Psoas muscle (tissue), 8 donors: ENCODE data around the gene B4GALT7. TPM values are rescaled to one million over a fixed set of nuclear protein-coding genes. Genes with fewer than 3 reads are reported as not detected.

Experiments
- ATAC-seq, 4 donors: fragments of 200-7000 bp; cut with Tn5 transposase; one replicate each; pipeline ENCODE4 v1.9.1; 2020; ENCODE audit warnings: moderate library complexity in 3 of 4, mild to moderate bottlenecking in 2 of 4
- DNase-seq, 2 donors: peaks; one replicate each; pipeline ENCODE4 v3.0.0-alpha.2; 2020
- H3K27ac ChIP-seq: fragments of 200-600 bp; one replicate; pipeline ENCODE4 v1.8.0; 2022
- H3K27me3 ChIP-seq, 3 donors: fragments of 200-600 bp in 1 of 3; one replicate each; pipeline versions ENCODE4 v1.6.1 to v1.8.0; 2013 to 2022; ENCODE audit warnings: low read length in 2 of 3, mild to moderate bottlenecking in 2 of 3, moderate library complexity in 1 of 3; ENCODE audit not compliant: insufficient read depth in 3 of 3
- H3K36me3 ChIP-seq, 2 donors: fragments of 200-600 bp in 1 of 2; one replicate each; pipeline versions ENCODE4 v1.6.1 to v1.8.0; 2013 to 2022; ENCODE audit warnings: low read depth in 1 of 2, mild to moderate bottlenecking in 1 of 2, moderate library complexity in 1 of 2; ENCODE audit not compliant: insufficient read depth in 1 of 2
- H3K4me1 ChIP-seq: fragments of 200-600 bp; one replicate; pipeline ENCODE4 v1.8.0; 2022
- H3K4me3 ChIP-seq: fragments of 200-600 bp; one replicate; pipeline ENCODE4 v1.8.0; 2022; ENCODE audit warnings: mild to moderate bottlenecking
- H3K9me3 ChIP-seq: fragments of 200-600 bp; one replicate; pipeline ENCODE4 v1.8.0; 2022
- CTCF ChIP-seq: fragments of 200-600 bp; IDR thresholded peaks from one replicate; pipeline ENCODE4 v1.8.0; 2022; ENCODE audit warnings: antibody characterized with exemption
- WGBS, 3 donors: extraction: QIAGEN DNeasy Blood & Tissue Kit; methylation state at CpG; one replicate each; pipeline versions ENCODE4 v1.1.6 to v1.1.7; 2013; 5-methylcytosine and 5-hydroxymethylcytosine counted together
- intact Hi-C, 2 donors: fragments of 100-400 bp; cut with DNase I; formaldehyde crosslinking; loops; one replicate each; pipeline versions ENCODE4 v1.11.0 to v1.14.2; 2022
- polyA plus RNA-seq, 3 donors: library from polyadenylated mRNA; stranded (reverse); fragments of 200-250 nt; gene quantifications; one replicate each; pipeline ENCODE4 v1.2.3, GENCODE V29; 2013
- total RNA-seq, 4 donors: library from RNA; stranded (reverse); fragmentation: NEBNext Ultra II Directional in 2 of 4; extraction: Animal tissue kit (Norgen Biotek cat#: 25700) in 2 of 4; gene quantifications; one replicate each; pipeline versions ENCODE4 v1.2.1 to v1.2.4, GENCODE V29; 2021 to 2023
- donor health status: healthy with polysubstance abuse.
- donor health status: DM: no; HTN: no; CAD: no; lungs with moderate emphysema.
- donor health status: Bipolar disorder and iron deficiency.
- donor health status: healthy.
- donor health status: DM: yes; HTN: yes; CAD: no.
- donor health status: DM: no; HTN: no; CAD: no.
- donor health status: DM: no; HTN: no; CAD: no.
- donor health status: DM: yes; HTN: yes; CAD: no.

The B4GALT7 gene
- total and polyA plus RNA-seq, 7 donors, result 12.7 to 23.1 (median 14.7) TPM

GRCh38 chr5:177598477-177598876, 1.5 kb upstream of the B4GALT7 start:
- DNase-seq (no peak), ATAC-seq (no peak)
- no peaks in the 10 kb centered on the region for H3K9me3 ChIP-seq
- TF ChIP-seq CTCF, result no peak
- H3K27ac ChIP-seq, result no peak overlapping the region
- peaks cover 14% of the 10 kb centered on the region for H3K4me1 ChIP-seq
- no peak overlapping the region for H3K4me3 ChIP-seq
- WGBS, 3 donors, result 41 to 52% (median 49%) methylated on average over 5 of the region's 5 CpGs
- H3K36me3 ChIP-seq, result peaks cover 15 to 34% of the 10 kb centered on the region in 2 donors
- intact Hi-C loops, result loop anchor here in 1 of 2 donors (10.0 kb wide), 1 partner anchor 54 kb away; no protein-coding TSS in a partner anchor
- no peaks in the 10 kb centered on the region for H3K27me3 ChIP-seq

GRCh38 chr5:177600508-177601018, 631 bp downstream of the B4GALT7 start:
- peaks cover 11% of the 10 kb centered on the region for H3K4me1 ChIP-seq
- WGBS, 3 donors, result 1 to 5% (median 3%) methylated on average over 15 to 16 of the region's 16 CpGs
- TF ChIP-seq CTCF, result no peak
- H3K9me3 ChIP-seq, result no peaks in the 10 kb centered on the region
- intact Hi-C loops, result no loop called here
- DNase-seq (no peak), ATAC-seq (peak; percentile 4 to 28 (median 10))
- peak overlapping the region; percentile 93 for H3K4me3 ChIP-seq
- peak overlapping the region; percentile 91 for H3K27ac ChIP-seq
- H3K27me3 ChIP-seq, result no peaks in the 10 kb centered on the region
- H3K36me3 ChIP-seq, result peaks cover 4 to 13% of the 10 kb centered on the region in 2 donors

GRCh38 chr5:177601126-177601525, 1.2 kb downstream of the B4GALT7 start:
- Histone ChIP-seq H3K4me3 (peak overlapping the region; percentile 93), H3K36me3 (peaks cover under 1 to 10% of the 10 kb centered on the region in 2 donors), H3K27me3 (no peaks in the 10 kb centered on the region), H3K4me1 (peaks cover 11% of the 10 kb centered on the region), H3K9me3 (no peaks in the 10 kb centered on the region), H3K27ac (peak overlapping the region; percentile 91)
- WGBS, 3 donors, result 78 to 84% (median 79%) methylated on average over 11 of the region's 11 CpGs
- intact Hi-C loops, result no loop called here
- ATAC-seq (no peak), DNase-seq (no peak)
- no peak for TF ChIP-seq CTCF

- TF ChIP-seq CTCF, result peak; percentile 5
- H3K9me3 ChIP-seq, result no peaks in the 10 kb centered on the region
- 79 to 88% (median 82%) methylated on average over 13 of the region's 13 CpGs for WGBS, 3 donors
- DNase-seq, result no peak
- peaks cover 11% of the 10 kb centered on the region for H3K4me1 ChIP-seq
- no peak for ATAC-seq
- intact Hi-C loops, result no loop called here
- peaks cover 0 to 4% of the 10 kb centered on the region in 2 donors for H3K36me3 ChIP-seq
- no peaks in the 10 kb centered on the region for H3K27me3 ChIP-seq
- H3K27ac ChIP-seq, result no peak overlapping the region
- peak overlapping the region; percentile 93 for H3K4me3 ChIP-seq
Observed at GRCh38 chr5:177601577-177602457, 1.9 kb downstream of the B4GALT7 start.
